NCI-H187 (cell line): ENCODE results near the gene KLK15.
"Not testable (repeated sequence)": the region's sequence is repeated elsewhere in the genome, so short reads cannot be mapped to it uniquely, and the experiment has no call there.

Experiments used
- DNase-seq, 2 experiments: peaks; one replicate each; lab custom pipeline; 2025; lab: John Stamatoyannopoulos, UW

Gene KLK15

GRCh38 chr19:50796128-50796633 is 37.2 kb downstream of the KLK15 start:
- DNase-seq, result no peak

GRCh38 chr19:50795664-50796073 is 37.7 kb downstream of the KLK15 start:
- no peak for DNase-seq

GRCh38 chr19:50794876-50795663 is 38.3 kb downstream of the KLK15 start:
- no peak for DNase-seq

GRCh38 chr19:50794074-50794875 is 39.1 kb downstream of the KLK15 start:
- DNase-seq, result no peak

- no peak for DNase-seq
Observed at GRCh38 chr19:50793558-50794065, 39.8 kb downstream of the KLK15 start.

GRCh38 chr19:50792272-50793250 is 40.8 kb downstream of the KLK15 start:
- DNase-seq, result no peak

- no peak for DNase-seq
Observed at GRCh38 chr19:50791594-50792271, 41.6 kb downstream of the KLK15 start.

GRCh38 chr19:50790922-50791467 is 42.4 kb downstream of the KLK15 start:
- no peak for DNase-seq

GRCh38 chr19:50790396-50790795 is 43.0 kb downstream of the KLK15 start, which contains the start of gene ACP4:
TSS of gene ACP4 (plus strand) at chr19:50790415. CDS start at chr19:50790415, 0 bp downstream.
- DNase-seq, result no peak

GRCh38 chr19:50785329-50785728 is 48.0 kb downstream of the KLK15 start:
- DNase-seq, result no peak

- no peak for DNase-seq
Observed at GRCh38 chr19:50784710-50785109, 48.7 kb downstream of the KLK15 start.

GRCh38 chr19:50783848-50784152 is 49.6 kb downstream of the KLK15 start:
- not testable (repeated sequence) for DNase-seq

GRCh38 chr19:50780753-50781435 is 52.5 kb downstream of the KLK15 start:
- no peak for DNase-seq

GRCh38 chr19:50779504-50780457 is 53.6 kb downstream of the KLK15 start:
- no peak for DNase-seq

- DNase-seq, result no peak
Observed at GRCh38 chr19:50778906-50779430, 54.4 kb downstream of the KLK15 start.

GRCh38 chr19:50777830-50778303 is 55.5 kb downstream of the KLK15 start:
- no peak for DNase-seq

GRCh38 chr19:50777261-50777660 is 56.1 kb downstream of the KLK15 start:
- DNase-seq, result no peak

- DNase-seq, result no peak
Observed at GRCh38 chr19:50776131-50776530, 57.2 kb downstream of the KLK15 start.
